Progenitor cell of endocrine pancreas (in vitro differentiated cells): ENCODE data around the gene USF2. TPM values are rescaled to one million over a fixed set of nuclear protein-coding genes. Genes with fewer than 3 reads are reported as not detected.

ENCODE experiments used
- DNase-seq: peaks from one replicate; pipeline ENCODE4 v3.0.0; 2021; ENCODE audit warnings: low spot score; ENCODE audit not compliant: unreplicated experiment
- H3K27ac Mint-ChIP-seq: 2 replicates; pipeline ENCODE4 v1.8.0; 2021; ENCODE audit warnings: mild to moderate bottlenecking, moderate library complexity, mixed read lengths
- H3K27me3 Mint-ChIP-seq: 2 replicates; pipeline ENCODE4 v1.8.0; 2021; ENCODE audit warnings: mixed read lengths
- H3K36me3 Mint-ChIP-seq: 2 replicates; pipeline ENCODE4 v1.8.0; 2022; ENCODE audit warnings: mixed read lengths; ENCODE audit not compliant: insufficient read depth
- H3K4me1 Mint-ChIP-seq: 2 replicates; pipeline ENCODE4 v1.8.0; 2021; ENCODE audit warnings: low read depth, mixed read lengths
- H3K4me3 Mint-ChIP-seq: 2 replicates; pipeline ENCODE4 v1.8.0; 2021; ENCODE audit warnings: low read depth, mild to moderate bottlenecking, moderate library complexity, mixed read lengths
- H3K9me3 Mint-ChIP-seq: 2 replicates; pipeline ENCODE4 v1.8.0; 2021; ENCODE audit warnings: low read depth, mixed read lengths
- total RNA-seq: library from RNA; stranded (reverse); gene quantifications from 2 replicates; pipeline ENCODE4 v1.2.1, GENCODE V29; 2021
- TF ChIP-seq, protein P1 (sequence below): fragments of 200-600 bp; sonication (generic); IDR thresholded peaks from one replicate; pipeline ENCODE4 v1.5.0; 2021; ENCODE audit warnings: antibody characterized with exemption, mild to moderate bottlenecking; ENCODE audit not compliant: unreplicated experiment

The USF2 gene
- total RNA-seq, 1 donor from 2014 or later: 126 TPM

DNA sequence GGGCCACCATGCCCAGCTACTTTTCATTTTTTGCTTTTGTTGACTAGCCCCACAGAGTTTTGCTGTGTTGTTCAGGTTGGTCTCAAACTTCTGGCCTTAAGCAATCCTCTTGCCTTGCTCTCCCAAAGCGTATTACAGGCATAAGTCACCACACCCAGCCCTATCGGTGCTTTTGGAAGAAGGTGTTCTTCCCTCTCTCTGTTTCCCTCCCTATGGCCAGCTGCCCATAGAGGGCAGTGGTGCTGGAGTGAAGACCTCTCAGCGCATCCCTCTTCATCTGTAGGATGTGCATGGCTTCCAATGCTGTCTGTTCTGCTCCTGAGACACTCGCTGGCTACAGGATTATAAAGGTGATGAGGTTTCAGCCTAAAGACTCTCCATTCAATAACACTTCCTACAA lies 58.9 kb downstream of the USF2 start:
- no peak overlapping the region for H3K4me3 Mint-ChIP-seq
- H3K9me3 Mint-ChIP-seq: no peaks in the 10 kb centered on the region
- no peaks in the 10 kb centered on the region for H3K36me3 Mint-ChIP-seq
- H3K4me1 Mint-ChIP-seq: no peaks in the 10 kb centered on the region
- DNase-seq: no peak
- TF ChIP-seq, protein P1, sequence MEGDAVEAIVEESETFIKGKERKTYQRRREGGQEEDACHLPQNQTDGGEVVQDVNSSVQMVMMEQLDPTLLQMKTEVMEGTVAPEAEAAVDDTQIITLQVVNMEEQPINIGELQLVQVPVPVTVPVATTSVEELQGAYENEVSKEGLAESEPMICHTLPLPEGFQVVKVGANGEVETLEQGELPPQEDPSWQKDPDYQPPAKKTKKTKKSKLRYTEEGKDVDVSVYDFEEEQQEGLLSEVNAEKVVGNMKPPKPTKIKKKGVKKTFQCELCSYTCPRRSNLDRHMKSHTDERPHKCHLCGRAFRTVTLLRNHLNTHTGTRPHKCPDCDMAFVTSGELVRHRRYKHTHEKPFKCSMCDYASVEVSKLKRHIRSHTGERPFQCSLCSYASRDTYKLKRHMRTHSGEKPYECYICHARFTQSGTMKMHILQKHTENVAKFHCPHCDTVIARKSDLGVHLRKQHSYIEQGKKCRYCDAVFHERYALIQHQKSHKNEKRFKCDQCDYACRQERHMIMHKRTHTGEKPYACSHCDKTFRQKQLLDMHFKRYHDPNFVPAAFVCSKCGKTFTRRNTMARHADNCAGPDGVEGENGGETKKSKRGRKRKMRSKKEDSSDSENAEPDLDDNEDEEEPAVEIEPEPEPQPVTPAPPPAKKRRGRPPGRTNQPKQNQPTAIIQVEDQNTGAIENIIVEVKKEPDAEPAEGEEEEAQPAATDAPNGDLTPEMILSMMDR: peak; percentile 27
- no peak overlapping the region for H3K27ac Mint-ChIP-seq
- H3K27me3 Mint-ChIP-seq: peaks cover 11% of the 10 kb centered on the region

DNA sequence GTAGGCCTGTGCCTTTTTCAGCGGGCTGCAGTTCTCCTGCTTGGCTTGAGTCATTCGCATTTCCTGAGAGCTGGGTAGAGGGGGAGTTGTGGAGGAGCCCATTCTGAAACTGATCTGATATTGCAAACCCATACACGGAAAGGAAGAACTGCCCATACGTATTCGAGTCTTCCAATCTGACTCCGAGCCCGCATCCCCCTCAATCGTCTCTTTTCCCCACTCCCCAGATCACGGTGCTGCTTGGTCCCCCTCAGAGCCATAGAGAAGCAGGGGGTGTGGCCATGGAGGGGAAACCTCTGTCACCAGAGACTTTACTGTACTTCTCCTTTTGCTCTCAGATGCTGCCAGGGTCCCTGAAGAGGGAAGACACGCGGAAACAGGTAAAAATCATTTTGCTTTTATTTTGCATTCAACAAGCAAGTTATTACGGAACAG lies 60.1 kb downstream of the USF2 start, which contains the start of gene CD22:
Gene CD22 (plus strand): TSS at position 337 of the 435 bp plus-strand sequence. CDS start 2,854 bp downstream, outside the sequence.
- TF ChIP-seq, protein P1: no peak
- H3K27ac Mint-ChIP-seq: no peak within 1 kb of the TSS
- no peak for DNase-seq
- H3K27me3 Mint-ChIP-seq: peaks cover 11% of the 10 kb centered on the region
- no peak within 1 kb of the TSS for H3K4me3 Mint-ChIP-seq
- no peaks in the 10 kb centered on the region for H3K36me3 Mint-ChIP-seq
- no peaks in the 10 kb centered on the region for H3K9me3 Mint-ChIP-seq
- H3K4me1 Mint-ChIP-seq: no peaks in the 10 kb centered on the region

DNA sequence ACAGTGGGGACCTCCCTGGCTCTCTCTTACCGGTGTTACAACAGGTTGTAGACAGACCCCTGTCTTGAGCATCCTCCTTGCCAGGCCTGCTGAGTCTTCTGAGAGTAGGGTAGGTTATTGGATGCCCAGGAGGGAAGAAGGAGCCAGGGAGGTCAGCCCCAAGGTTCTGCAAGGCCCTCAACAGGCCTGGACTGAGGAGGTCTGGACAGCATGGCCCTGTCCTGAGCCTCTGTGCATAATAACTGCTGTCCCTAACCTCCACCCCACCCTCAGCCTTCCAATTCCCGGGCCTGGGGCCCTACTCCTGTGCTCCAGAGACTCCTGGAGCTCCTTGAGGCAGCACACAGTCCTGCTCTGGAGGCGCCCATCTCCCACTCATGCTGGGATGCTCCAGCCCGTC lies 60.6 kb downstream of the USF2 start:
- peaks cover 11% of the 10 kb centered on the region for H3K27me3 Mint-ChIP-seq
- no peaks in the 10 kb centered on the region for H3K36me3 Mint-ChIP-seq
- no peak overlapping the region for H3K27ac Mint-ChIP-seq
- no peak overlapping the region for H3K4me3 Mint-ChIP-seq
- H3K9me3 Mint-ChIP-seq: no peaks in the 10 kb centered on the region
- TF ChIP-seq, protein P1: no peak
- DNase-seq: no peak
- H3K4me1 Mint-ChIP-seq: no peaks in the 10 kb centered on the region

Other genes starting within 250 kb of the USF2 start
- 1.7 and 1.8 TPM in 2 replicates for gene SCN1B, start 238.5 kb upstream of the USF2 start, total RNA-seq
- 70.5 and 71.5 TPM in 2 replicates for gene HPN, start 227.2 kb upstream of the USF2 start, total RNA-seq
- gene FXYD3, start 153.1 kb upstream of the USF2 start, total RNA-seq: 14.2 and 17.3 TPM in 2 replicates
- gene LGI4, start 133.9 kb upstream of the USF2 start, total RNA-seq: 0.20 TPM in 1 of 2 replicates, not detected in the other
- not detected in 2 replicates for gene FXYD1, start 130.1 kb upstream of the USF2 start, total RNA-seq
- gene FXYD7, start 125.7 kb upstream of the USF2 start, total RNA-seq: not detected in 2 replicates
- 0.62 and 1.2 TPM in 2 replicates for gene FXYD5, start 114.2 kb upstream of the USF2 start, total RNA-seq
- gene FAM187B, start 40.2 kb upstream of the USF2 start, total RNA-seq: not detected in 2 replicates
- 123 and 132 TPM in 2 replicates for gene LSR, start 20.0 kb upstream of the USF2 start, total RNA-seq
- 0.64 and 1.1 TPM in 2 replicates for gene HAMP, start 13.6 kb downstream of the USF2 start, total RNA-seq
- 1.4 and 1.7 TPM in 2 replicates for gene MAG, start 23.2 kb downstream of the USF2 start, total RNA-seq
- 3.8 and 5.1 TPM in 2 replicates for gene CD22, start 60.2 kb downstream of the USF2 start, total RNA-seq
- gene FFAR1, start 78.9 kb downstream of the USF2 start, total RNA-seq: 0.33 and 0.74 TPM in 2 replicates
- not detected in 2 replicates for gene FFAR3, start 89.5 kb downstream of the USF2 start, total RNA-seq
- gene GPR42, start 102.1 kb downstream of the USF2 start, total RNA-seq: 0.16 TPM in 1 of 2 replicates, not detected in the other
- gene FFAR2, start 179.3 kb downstream of the USF2 start, total RNA-seq: 1.2 and 1.9 TPM in 2 replicates
- 1.6 and 4.8 TPM in 2 replicates for gene KRTDAP, start 221.5 kb downstream of the USF2 start, total RNA-seq
- gene DMKN, start 244.7 kb downstream of the USF2 start, total RNA-seq: 201 and 213 TPM in 2 replicates